ENCODE data around the gene PDE7B. TPM values are rescaled to one million over a fixed set of nuclear protein-coding genes. Genes with fewer than 3 reads are reported as not detected.

The PDE7B gene
- total and polyA plus RNA-seq, 2 of the 8 experiments (the other 6 are each of a cell fraction or from before 2014, with no cell fraction given): not detected

DNA sequence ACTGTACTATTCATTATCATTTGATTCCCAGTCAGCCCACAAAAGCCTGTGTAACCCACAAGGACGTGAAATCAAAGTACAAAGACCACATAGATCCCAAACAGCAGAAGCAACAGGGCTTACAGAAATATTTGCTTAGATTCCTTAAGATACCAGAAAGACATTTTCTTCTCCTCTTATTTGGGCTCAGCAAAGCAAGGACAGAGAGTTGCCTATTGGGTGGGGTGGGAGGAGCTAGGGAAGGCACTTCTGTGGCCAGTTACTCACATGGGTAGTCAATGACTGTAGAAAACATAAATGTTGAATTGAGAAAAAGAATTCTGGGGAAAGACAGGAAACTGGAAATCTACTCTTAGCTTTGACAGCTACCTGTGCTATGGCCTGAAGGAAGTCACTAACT is 19.8 kb downstream of the PDE7B start:
- H2BK120ac ChIP-seq (replicated peaks; ENCODE audit: low read depth, low read length): no peak overlapping the region
- no peak overlapping the region for H3K27ac ChIP-seq (ENCODE audit: low read depth, low read length)
- H3K79me1 ChIP-seq (ENCODE audit: low read depth, low read length): no peaks in the 10 kb centered on the region
- no peaks in the 10 kb centered on the region for H3K36me3 ChIP-seq (ENCODE audit: control insufficient read depth in 2 of 4, insufficient read depth in 4 of 4, low read length in 3 of 4)
- no peak for TF ChIP-seq TEAD4 (IDR thresholded peaks at IDR 0.05; ENCODE audit: low read depth, low read length)
- TF ChIP-seq ASH2L (IDR thresholded peaks at IDR 0.05; ENCODE audit: low read length): no peak
- TF ChIP-seq HDAC2 (IDR thresholded peaks at IDR 0.05; ENCODE audit: borderline replicate concordance in 1 of 2, low read depth in 2 of 2, low read length in 2 of 2): no peak
- TF ChIP-seq YY1 (IDR thresholded peaks at IDR 0.05; ENCODE audit: low read depth, low read length): no peak
- TF ChIP-seq RFX5 (IDR thresholded peaks at IDR 0.05; ENCODE audit: borderline replicate concordance, low read depth, low read length): no peak
- no peak for TF ChIP-seq POU5F1 (IDR thresholded peaks at IDR 0.05; ENCODE audit: low read depth, low read length)
- TF ChIP-seq ATF3 (IDR thresholded peaks at IDR 0.05; ENCODE audit: insufficient read depth, low read depth, low read length): no peak
- TF ChIP-seq, protein P1, sequence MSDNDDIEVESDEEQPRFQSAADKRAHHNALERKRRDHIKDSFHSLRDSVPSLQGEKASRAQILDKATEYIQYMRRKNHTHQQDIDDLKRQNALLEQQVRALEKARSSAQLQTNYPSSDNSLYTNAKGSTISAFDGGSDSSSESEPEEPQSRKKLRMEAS (IDR thresholded peaks at IDR 0.05): no peak
- no peak for TF ChIP-seq CHD1 (IDR thresholded peaks at IDR 0.05; ENCODE audit: low read depth, low read length)
- no peak for TF ChIP-seq POLR2AphosphoS5 (IDR thresholded peaks at IDR 0.05; ENCODE audit: low read depth, low read length)
- 87% methylated on average over 1 of the region's 1 CpG; no CpG with 5 or more reads in 1 of the 2 experiments for WGBS, 2 experiments (ENCODE audit: extremely low coverage in 1 of 2, insufficient coverage in 1 of 2, insufficient read length in 1 of 2, insufficient replicate concordance in 2 of 2, low coverage in 1 of 2, low lambda C conversion rate in 2 of 2, missing lambda C conversion rate in 1 of 2)
- no peak for FAIRE-seq
- H3K4me2 ChIP-seq (ENCODE audit: insufficient read depth in 1 of 2, low read depth in 2 of 2, low read length in 2 of 2): no peak overlapping the region
- no peaks in the 10 kb centered on the region for H4K20me1 ChIP-seq (replicated peaks in 1 of 2; ENCODE audit: control insufficient read depth in 1 of 2, insufficient read depth in 2 of 2, low read length in 2 of 2)
- no peaks in the 10 kb centered on the region for H3K79me2 ChIP-seq (ENCODE audit: control insufficient read depth in 1 of 2, insufficient read depth in 2 of 2, low read length in 2 of 2)
- no peak overlapping the region for H4K8ac ChIP-seq (ENCODE audit: extremely low read depth, insufficient read depth, low read length)
- no peak overlapping the region for H2BK12ac ChIP-seq (ENCODE audit: low read depth, low read length)
- no peak overlapping the region for H2BK5ac ChIP-seq (ENCODE audit: low read depth, low read length)
- peak overlapping the region; percentile 70; the same call in 1 of the 2 replicates for H2AFZ ChIP-seq (ENCODE audit: low read length)
- H3K4me3 ChIP-seq (ENCODE audit: extremely low read depth in 1 of 4, insufficient read depth in 2 of 4, low read depth in 3 of 4, low read length in 4 of 4): no peak overlapping the region
- H2AK5ac ChIP-seq (ENCODE audit: low read depth, low read length): no peak overlapping the region
- H2BK15ac ChIP-seq (ENCODE audit: low read length): no peak overlapping the region
- ChIA-PET POLR2A (ENCODE audit: partially characterized antibody) (no interaction called here), CTCF (ENCODE audit: partially characterized antibody) (interaction anchor here (1.0 to 2.7 kb wide), 3 partner anchors 18 to 39 kb away, joined by 3 to 7 read pairs (median 4); no protein-coding TSS in a partner anchor)
- H2BK20ac ChIP-seq (ENCODE audit: low read length): no peak overlapping the region
- H4K91ac ChIP-seq (replicated peaks; ENCODE audit: insufficient read length, low read length): no peak overlapping the region
- no peak overlapping the region for H3K14ac ChIP-seq (ENCODE audit: insufficient read length)
- H3K9me3 ChIP-seq (ENCODE audit: insufficient read depth in 2 of 2, low read depth in 1 of 2, low read length in 1 of 2): no peaks in the 10 kb centered on the region
- no peak overlapping the region for H3K18ac ChIP-seq (ENCODE audit: extremely low read depth, low read length)
- no peak overlapping the region for H3K4ac ChIP-seq (replicated peaks; ENCODE audit: insufficient read length, low read depth, low read length)
- no peak overlapping the region for H3K9ac ChIP-seq (replicated peaks in 1 of 4; ENCODE audit: extremely low read depth in 1 of 4, low read depth in 3 of 4, low read length in 3 of 4)
- DNase-seq (ENCODE audit: low read depth in 1 of 2, low spot score in 2 of 2): no peak
- no peak overlapping the region for H3K56ac ChIP-seq (replicated peaks; ENCODE audit: insufficient read length, low read depth, low read length)
- no peaks in the 10 kb centered on the region for H3K4me1 ChIP-seq (replicated peaks in 1 of 4; ENCODE audit: control insufficient read depth in 3 of 4, insufficient read depth in 4 of 4, low read length in 3 of 4)
- no peaks in the 10 kb centered on the region for H3K27me3 ChIP-seq (replicated peaks in 1 of 4; ENCODE audit: control insufficient read depth in 3 of 4, extremely low read depth in 1 of 4, insufficient read depth in 3 of 4, low read length in 3 of 4)
- no peak overlapping the region for H3K23ac ChIP-seq (ENCODE audit: insufficient read length)
- no peak overlapping the region for H4K5ac ChIP-seq (ENCODE audit: insufficient read length, low read depth, low read length)
- no peaks in the 10 kb centered on the region for H3K23me2 ChIP-seq (ENCODE audit: low read depth, low read length)

Data from H1 (cell line).